Measurements from ENCODE around the gene MYO16. TPM values are rescaled to one million over a fixed set of nuclear protein-coding genes. Genes with fewer than 3 reads are reported as not detected.

Gene MYO16
- total RNA-seq, 1 donor from 2014 or later = not detected

- Histone ChIP-seq H3K9me3 (no peaks in the 10 kb centered on the region), H3K27me3 (no peaks in the 10 kb centered on the region), H3K4me1 (no peaks in the 10 kb centered on the region), H3K27ac (no peak overlapping the region), H3K4me3 (no peak overlapping the region), H3K36me3 (no peaks in the 10 kb centered on the region)
- intact Hi-C loops (cut with DNase I) = no loop called here
- TF ChIP-seq, protein P1, sequence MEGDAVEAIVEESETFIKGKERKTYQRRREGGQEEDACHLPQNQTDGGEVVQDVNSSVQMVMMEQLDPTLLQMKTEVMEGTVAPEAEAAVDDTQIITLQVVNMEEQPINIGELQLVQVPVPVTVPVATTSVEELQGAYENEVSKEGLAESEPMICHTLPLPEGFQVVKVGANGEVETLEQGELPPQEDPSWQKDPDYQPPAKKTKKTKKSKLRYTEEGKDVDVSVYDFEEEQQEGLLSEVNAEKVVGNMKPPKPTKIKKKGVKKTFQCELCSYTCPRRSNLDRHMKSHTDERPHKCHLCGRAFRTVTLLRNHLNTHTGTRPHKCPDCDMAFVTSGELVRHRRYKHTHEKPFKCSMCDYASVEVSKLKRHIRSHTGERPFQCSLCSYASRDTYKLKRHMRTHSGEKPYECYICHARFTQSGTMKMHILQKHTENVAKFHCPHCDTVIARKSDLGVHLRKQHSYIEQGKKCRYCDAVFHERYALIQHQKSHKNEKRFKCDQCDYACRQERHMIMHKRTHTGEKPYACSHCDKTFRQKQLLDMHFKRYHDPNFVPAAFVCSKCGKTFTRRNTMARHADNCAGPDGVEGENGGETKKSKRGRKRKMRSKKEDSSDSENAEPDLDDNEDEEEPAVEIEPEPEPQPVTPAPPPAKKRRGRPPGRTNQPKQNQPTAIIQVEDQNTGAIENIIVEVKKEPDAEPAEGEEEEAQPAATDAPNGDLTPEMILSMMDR (IDR thresholded peaks at IDR 0.05) = no peak
- no peak for DNase-seq (ENCODE audit: low spot score in 2 of 2)
These were observed 403.7 kb downstream of the MYO16 start for GRCh38 chr13:109033090-109033489.

GRCh38 chr13:109036078-109036780, 406.8 kb downstream of the MYO16 start:
- TF ChIP-seq, protein P1 (IDR thresholded peaks at IDR 0.05) = no peak
- no peak overlapping the region for H3K4me3 ChIP-seq
- no peaks in the 10 kb centered on the region for H3K27me3 ChIP-seq
- H3K27ac ChIP-seq = no peak overlapping the region
- DNase-seq (ENCODE audit: low spot score in 2 of 2) = no peak
- no peaks in the 10 kb centered on the region for H3K4me1 ChIP-seq
- intact Hi-C loops (cut with DNase I) = no loop called here
- H3K36me3 ChIP-seq = no peaks in the 10 kb centered on the region
- no peaks in the 10 kb centered on the region for H3K9me3 ChIP-seq

DNA sequence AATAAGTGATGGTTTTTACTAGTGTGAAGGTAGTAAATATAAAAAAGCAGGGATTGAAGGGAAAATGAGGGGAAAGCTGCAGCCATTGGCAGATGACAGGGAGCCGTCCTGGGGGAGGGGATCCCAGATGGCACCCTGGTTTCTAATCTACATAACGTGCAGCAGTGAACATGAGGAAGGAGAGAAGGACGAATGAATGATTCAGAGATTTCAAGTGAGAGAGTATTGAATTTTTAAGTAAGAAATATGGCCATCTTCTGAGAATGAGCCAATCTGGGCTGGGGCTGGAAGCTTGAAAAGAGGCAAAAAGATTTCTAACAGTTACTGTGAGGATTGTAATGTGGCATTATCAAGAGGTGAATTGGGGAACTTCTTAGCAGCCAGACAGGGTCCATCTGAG, 414.2 kb downstream of the MYO16 start:
- H3K9me3 ChIP-seq = no peaks in the 10 kb centered on the region
- no peaks in the 10 kb centered on the region for H3K4me1 ChIP-seq
- H3K4me3 ChIP-seq = no peak overlapping the region
- DNase-seq (ENCODE audit: low spot score in 2 of 2) = no peak
- H3K27ac ChIP-seq = no peak overlapping the region
- no peaks in the 10 kb centered on the region for H3K36me3 ChIP-seq
- no peaks in the 10 kb centered on the region for H3K27me3 ChIP-seq
- intact Hi-C loops (cut with DNase I) = no loop called here
- TF ChIP-seq, protein P1 (IDR thresholded peaks at IDR 0.05) = no peak

DNA sequence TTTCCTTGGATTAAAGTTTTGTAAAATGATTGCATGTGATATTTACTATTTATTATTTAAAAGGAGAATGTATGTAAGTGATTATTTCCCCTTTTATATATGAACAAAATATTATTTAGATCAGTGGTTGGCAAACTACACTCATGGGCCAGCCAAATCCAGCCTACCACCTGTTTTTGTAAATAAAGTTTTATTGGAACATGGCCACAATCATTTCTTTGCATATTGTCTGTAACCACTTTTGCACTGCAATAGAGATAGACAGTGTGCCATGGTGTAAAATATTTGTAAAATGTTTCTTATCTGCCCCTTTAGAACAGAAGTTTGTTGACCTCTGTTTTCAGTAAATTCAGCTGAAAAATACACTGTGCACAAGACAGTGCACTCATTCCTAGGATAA, 426.4 kb downstream of the MYO16 start:
- Histone ChIP-seq H3K4me1 (no peaks in the 10 kb centered on the region), H3K27me3 (no peaks in the 10 kb centered on the region), H3K36me3 (no peaks in the 10 kb centered on the region), H3K27ac (no peak overlapping the region), H3K4me3 (no peak overlapping the region), H3K9me3 (no peaks in the 10 kb centered on the region)
- DNase-seq (ENCODE audit: low spot score in 2 of 2) = no peak
- intact Hi-C loops (cut with DNase I) = no loop called here
- TF ChIP-seq, protein P1 (IDR thresholded peaks at IDR 0.05) = no peak

GRCh38 chr13:109058087-109058486, 428.7 kb downstream of the MYO16 start:
- H3K27me3 ChIP-seq = no peaks in the 10 kb centered on the region
- no peak for DNase-seq (ENCODE audit: low spot score in 2 of 2)
- H3K27ac ChIP-seq = no peak overlapping the region
- no peak overlapping the region for H3K4me3 ChIP-seq
- no peaks in the 10 kb centered on the region for H3K36me3 ChIP-seq
- TF ChIP-seq, protein P1 (IDR thresholded peaks at IDR 0.05) = no peak
- H3K4me1 ChIP-seq = no peaks in the 10 kb centered on the region
- no peaks in the 10 kb centered on the region for H3K9me3 ChIP-seq
- intact Hi-C loops (cut with DNase I) = no loop called here

GRCh38 chr13:109072505-109072904, 443.1 kb downstream of the MYO16 start:
- TF ChIP-seq, protein P1 (IDR thresholded peaks at IDR 0.05) = no peak
- Histone ChIP-seq H3K4me3 (no peak overlapping the region), H3K4me1 (no peaks in the 10 kb centered on the region), H3K36me3 (no peaks in the 10 kb centered on the region), H3K27ac (no peak overlapping the region), H3K27me3 (no peaks in the 10 kb centered on the region), H3K9me3 (no peaks in the 10 kb centered on the region)
- intact Hi-C loops (cut with DNase I) = no loop called here
- no peak for DNase-seq (ENCODE audit: low spot score in 2 of 2)

All from ascending aorta (tissue), 2 donors.